IMR-90 (cell line): ENCODE data around the gene ATF7IP2. TPM values are rescaled to one million over a fixed set of nuclear protein-coding genes. Genes with fewer than 3 reads are reported as not detected.
"Not testable (repeated sequence)": the region's sequence is repeated elsewhere in the genome, so short reads cannot be mapped to it uniquely, and the experiment has no call there.

ENCODE experiments used
- ATAC-seq: fragments of 200-7000 bp; cut with Tn5 transposase; 2 replicates; pipeline ENCODE4 v1.9.1; 2020; ENCODE audit warnings: low read depth, mild to moderate bottlenecking, moderate library complexity
- BruUV-seq: library from RNA; stranded (reverse); fragments of 400-500 nt; replicated peaks from 2 replicates; lab custom pipeline; 2021; lab: Mats Ljungman, UMichigan
- CTCF ChIA-PET: fragments of 300-600 bp; formaldehyde crosslinking; extraction: SDS; loops from one replicate; lab custom pipeline; 2021; ENCODE audit warnings: antibody characterized with exemption; lab: Yijun Ruan, JAX
- POLR2A ChIA-PET: fragments of 300-600 bp; sonication (Branson Sonifier 250); formaldehyde crosslinking; loops from one replicate; lab custom pipeline; 2022; ENCODE audit warnings: antibody characterized with exemption; ENCODE audit not compliant: unreplicated experiment; lab: Charles Lee
- DNase-seq: peaks from one replicate; pipeline ENCODE4 v3.0.0; 2013
- H2AFZ ChIP-seq: replicated peaks from 2 replicates; pipeline ENCODE3; 2013; ENCODE audit warnings: low read length, mild to moderate bottlenecking; ENCODE audit not compliant: poor library complexity
- H2AK5ac ChIP-seq: 2 replicates; pipeline ENCODE4 v1.6.1; 2013; ENCODE audit warnings: low read depth, low read length, inconsistent platforms
- H2AK9ac ChIP-seq: replicated peaks from 2 replicates; pipeline ENCODE3; 2013; ENCODE audit warnings: mild to moderate bottlenecking, low read depth, low read length, moderate library complexity; ENCODE audit not compliant: poor library complexity
- H2BK120ac ChIP-seq: 2 replicates; pipeline ENCODE4 v1.6.1; 2013; ENCODE audit warnings: low read depth, low read length, inconsistent platforms
- H2BK15ac ChIP-seq: 3 replicates; pipeline ENCODE4 v1.6.1; 2013; ENCODE audit warnings: low read depth, low read length, inconsistent platforms
- H2BK20ac ChIP-seq: 2 replicates; pipeline ENCODE4 v1.6.1; 2013; ENCODE audit warnings: low read depth, mild to moderate bottlenecking, inconsistent platforms, low read length, moderate library complexity
- H2BK5ac ChIP-seq: 2 replicates; pipeline ENCODE4 v1.6.1; 2013; ENCODE audit warnings: mild to moderate bottlenecking, low read depth, low read length, inconsistent platforms; ENCODE audit not compliant: poor library complexity, severe bottlenecking
- H3K14ac ChIP-seq: replicated peaks from 2 replicates; pipeline ENCODE4 v1.6.1; 2013; ENCODE audit warnings: low read depth, low read length, inconsistent platforms
- H3K18ac ChIP-seq: 2 replicates; pipeline ENCODE4 v1.6.1; 2013; ENCODE audit warnings: low read depth, low read length, control low read depth
- H3K23ac ChIP-seq: 2 replicates; pipeline ENCODE4 v1.6.1; 2013; ENCODE audit warnings: low read depth, low read length, inconsistent platforms
- H3K27ac ChIP-seq: 2 replicates; pipeline ENCODE4 v1.5.1; 2013; ENCODE audit warnings: mild to moderate bottlenecking, control low read depth, low read length; ENCODE audit not compliant: insufficient read depth
- H3K27me3 ChIP-seq: 2 replicates; pipeline ENCODE4 v1.6.1; 2013; ENCODE audit warnings: low read length; ENCODE audit not compliant: control insufficient read depth, insufficient read depth
- H3K36me3 ChIP-seq: 2 replicates; pipeline ENCODE4 v1.6.1; 2013; ENCODE audit warnings: low read length, mixed read lengths; ENCODE audit not compliant: control insufficient read depth, insufficient read depth
- H3K4ac ChIP-seq: 2 replicates; pipeline ENCODE4 v1.6.1; 2013; ENCODE audit warnings: low read depth, low read length, inconsistent platforms
- H3K4me1 ChIP-seq: 2 replicates; pipeline ENCODE4 v1.6.1; 2013; ENCODE audit warnings: low read length, mixed read lengths; ENCODE audit not compliant: control insufficient read depth, insufficient read depth
- H3K4me2 ChIP-seq: 2 replicates; pipeline ENCODE4 v1.6.1; 2013; ENCODE audit warnings: low read depth, mild to moderate bottlenecking, control low read depth, low read length, moderate library complexity
- H3K4me3 ChIP-seq: 2 replicates; pipeline ENCODE4 v1.5.1; 2013; ENCODE audit warnings: low read depth, mild to moderate bottlenecking, control low read depth, low read length, moderate library complexity; ENCODE audit not compliant: insufficient read depth
- H3K56ac ChIP-seq: 2 replicates; pipeline ENCODE4 v1.6.1; 2013; ENCODE audit warnings: low read length, inconsistent platforms; ENCODE audit not compliant: insufficient read depth; ENCODE audit errors: extremely low read depth
- H3K79me1 ChIP-seq, 2 experiments: 2 replicates each; pipeline ENCODE4 v1.6.1; 2013; ENCODE audit warnings: low read length in 2 of 2, inconsistent platforms in 1 of 2, low read depth in 1 of 2
- H3K9ac ChIP-seq: 2 replicates; pipeline ENCODE4 v1.6.1; 2013; ENCODE audit warnings: low read depth, low read length, control low read depth
- H3K9me1 ChIP-seq: 2 replicates; pipeline ENCODE4 v1.6.1; 2013; ENCODE audit warnings: low read length, inconsistent platforms; ENCODE audit not compliant: insufficient read depth
- H3K9me3 ChIP-seq: 2 replicates; pipeline ENCODE4 v1.6.1; 2013; ENCODE audit warnings: low read length; ENCODE audit not compliant: control insufficient read depth, insufficient read depth
- H4K20me1 ChIP-seq: 2 replicates; pipeline ENCODE4 v1.6.1; 2013; ENCODE audit warnings: low read length, inconsistent platforms; ENCODE audit not compliant: insufficient read depth
- H4K5ac ChIP-seq: 2 replicates; pipeline ENCODE4 v1.6.1; 2013; ENCODE audit warnings: mild to moderate bottlenecking, low read depth, low read length, control low read depth
- H4K8ac ChIP-seq, 2 experiments: 2 replicates each; pipeline ENCODE4 v1.6.1; 2013; ENCODE audit warnings: low read depth in 2 of 2, low read length in 2 of 2, control low read depth in 1 of 2, inconsistent platforms in 1 of 2
- H4K91ac ChIP-seq: 2 replicates; pipeline ENCODE4 v1.6.1; 2013; ENCODE audit warnings: low read depth, low read length, inconsistent platforms; ENCODE audit not compliant: insufficient read depth
- dilution Hi-C: fragments of 300-500 bp; cut with HindIII; formaldehyde crosslinking; loops from one replicate; pipeline ENCODE4 v1.14.3; 2018; ENCODE audit warnings: low sequenced_read_pairs; ENCODE audit not compliant: unreplicated experiment
- in situ Hi-C: fragments of 300-500 bp; cut with MboI; formaldehyde crosslinking; loops from 3 replicates; pipeline ENCODE4 v1.14.3; 2019; ENCODE audit warnings: low sequenced_read_pairs, inconsistent platforms, mixed read lengths
- intact Hi-C: fragments of 100-400 bp; cut with micrococcal nuclease; formaldehyde crosslinking; loops from 2 replicates; pipeline ENCODE4 v1.10.0; 2022
- polyA plus RNA-seq, 3 experiments: library from polyadenylated mRNA; depleted of rRNA; stranded (reverse); fragments of >200 nt; gene quantifications; 2 replicates each; pipeline ENCODE4 v1.2.3, GENCODE V29; 2012; ENCODE audit warnings: low replicate concordance in 1 of 3
- total RNA-seq: library from RNA; depleted of rRNA; stranded (reverse); fragments of >200 nt; gene quantifications from 2 replicates; pipeline ENCODE4 v1.2.3, GENCODE V29; 2012

The ATF7IP2 gene
- total and polyA plus RNA-seq, 2 of the 4 experiments (the other 2 are of a cell fraction), result 2.7 to 3.6 TPM

DNA sequence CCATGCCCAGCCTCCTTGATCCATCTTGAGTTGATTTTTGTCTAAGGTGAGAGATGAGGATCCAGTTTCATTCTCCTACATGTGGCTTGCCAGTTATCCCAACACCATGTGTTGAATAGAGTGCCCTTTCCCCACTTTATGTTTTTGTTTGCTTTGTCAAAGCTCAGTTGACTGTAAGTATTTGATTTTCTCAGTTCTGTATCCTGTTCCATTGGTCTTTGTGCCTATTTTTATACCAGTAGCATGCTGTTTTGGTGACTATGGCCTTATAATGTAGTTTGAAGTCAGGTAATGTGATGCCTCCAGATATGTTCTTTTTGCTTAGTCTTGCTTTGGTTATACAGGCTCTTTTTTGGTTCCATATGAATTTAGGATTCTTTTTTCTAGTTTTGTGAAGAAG, 23.9 kb downstream of the ATF7IP2 start:
- H3K14ac ChIP-seq, H3K36me3 ChIP-seq, H2AFZ ChIP-seq, H2AK5ac ChIP-seq, POLR2A ChIA-PET, H4K5ac ChIP-seq, H3K9me1 ChIP-seq, H2BK20ac ChIP-seq, H3K27me3 ChIP-seq, H2BK5ac ChIP-seq, intact Hi-C loops, H3K27ac ChIP-seq, H3K79me1 ChIP-seq, ATAC-seq, H3K4me1 ChIP-seq, H4K20me1 ChIP-seq, H2BK15ac ChIP-seq, H2BK120ac ChIP-seq, BruUV-seq, H3K9me3 ChIP-seq, H3K56ac ChIP-seq, dilution Hi-C loops, H2AK9ac ChIP-seq, H3K4me2 ChIP-seq, H3K4ac ChIP-seq, H3K18ac ChIP-seq, H3K23ac ChIP-seq, CTCF ChIA-PET, H3K9ac ChIP-seq, H4K91ac ChIP-seq, DNase-seq, H3K4me3 ChIP-seq, H4K8ac ChIP-seq: not testable (repeated sequence)
- in situ Hi-C loops, result loop anchor here (10.0 kb wide), 1 partner anchor 55 kb away; no protein-coding TSS in a partner anchor
